ENCODE measurements around the gene GALNTL6.

Gene GALNTL6

GRCh38 chr4:172169871-172170270 is 356.7 kb downstream of the GALNTL6 start:
- Histone ChIP-seq H3K9ac (ENCODE audit: insufficient read length, low read depth) (no peak overlapping the region), H3K4me1 (ENCODE audit: insufficient read depth, insufficient read length) (no peaks in the 10 kb centered on the region), H3K27me3 (ENCODE audit: insufficient read depth, insufficient read length) (no peaks in the 10 kb centered on the region), H3K36me3 (ENCODE audit: insufficient read depth, insufficient read length, low read length) (no peaks in the 10 kb centered on the region), H3K9me3 (ENCODE audit: insufficient read depth, low read length) (no peaks in the 10 kb centered on the region), H3K4me3 (ENCODE audit: insufficient read length, low read depth) (no peak overlapping the region)
- no peak for TF ChIP-seq YY1 (IDR thresholded peaks at IDR 0.05; ENCODE audit: insufficient read depth, insufficient read length)
- no peak for TF ChIP-seq ZNF274 (IDR thresholded peaks at IDR 0.05; ENCODE audit: low read depth, low read length)
- no peak for TF ChIP-seq SUZ12 (IDR thresholded peaks at IDR 0.05; ENCODE audit: extremely low read depth, insufficient read depth, insufficient read length)
- DNase-seq (ENCODE audit: low read depth, low spot score) = no peak

- no peaks in the 10 kb centered on the region for H3K36me3 ChIP-seq (ENCODE audit: insufficient read depth, insufficient read length, low read length)
- TF ChIP-seq SUZ12 (IDR thresholded peaks at IDR 0.05; ENCODE audit: extremely low read depth, insufficient read depth, insufficient read length) (no peak), ZNF274 (IDR thresholded peaks at IDR 0.05; ENCODE audit: low read depth, low read length) (no peak), YY1 (IDR thresholded peaks at IDR 0.05; ENCODE audit: insufficient read depth, insufficient read length) (no peak)
- H3K4me3 ChIP-seq (ENCODE audit: insufficient read length, low read depth) = no peak overlapping the region
- no peak for DNase-seq (ENCODE audit: low read depth, low spot score)
- no peak overlapping the region for H3K9ac ChIP-seq (ENCODE audit: insufficient read length, low read depth)
- no peaks in the 10 kb centered on the region for H3K4me1 ChIP-seq (ENCODE audit: insufficient read depth, insufficient read length)
- H3K9me3 ChIP-seq (ENCODE audit: insufficient read depth, low read length) = no peaks in the 10 kb centered on the region
- no peaks in the 10 kb centered on the region for H3K27me3 ChIP-seq (ENCODE audit: insufficient read depth, insufficient read length)
These were observed 360.0 kb downstream of the GALNTL6 start for GRCh38 chr4:172173206-172173605.

GRCh38 chr4:172177382-172177781 is 364.2 kb downstream of the GALNTL6 start:
- no peaks in the 10 kb centered on the region for H3K36me3 ChIP-seq (ENCODE audit: insufficient read depth, insufficient read length, low read length)
- TF ChIP-seq ZNF274 (IDR thresholded peaks at IDR 0.05; ENCODE audit: low read depth, low read length) (no peak), SUZ12 (IDR thresholded peaks at IDR 0.05; ENCODE audit: extremely low read depth, insufficient read depth, insufficient read length) (no peak), YY1 (IDR thresholded peaks at IDR 0.05; ENCODE audit: insufficient read depth, insufficient read length) (no peak)
- no peaks in the 10 kb centered on the region for H3K4me1 ChIP-seq (ENCODE audit: insufficient read depth, insufficient read length)
- no peaks in the 10 kb centered on the region for H3K27me3 ChIP-seq (ENCODE audit: insufficient read depth, insufficient read length)
- no peak overlapping the region for H3K4me3 ChIP-seq (ENCODE audit: insufficient read length, low read depth)
- H3K9me3 ChIP-seq (ENCODE audit: insufficient read depth, low read length) = no peaks in the 10 kb centered on the region
- H3K9ac ChIP-seq (ENCODE audit: insufficient read length, low read depth) = no peak overlapping the region
- DNase-seq (ENCODE audit: low read depth, low spot score) = no peak

- Histone ChIP-seq H3K27me3 (ENCODE audit: insufficient read depth, insufficient read length) (no peaks in the 10 kb centered on the region), H3K4me1 (ENCODE audit: insufficient read depth, insufficient read length) (no peaks in the 10 kb centered on the region), H3K4me3 (ENCODE audit: insufficient read length, low read depth) (no peak overlapping the region), H3K36me3 (ENCODE audit: insufficient read depth, insufficient read length, low read length) (no peaks in the 10 kb centered on the region), H3K9ac (ENCODE audit: insufficient read length, low read depth) (no peak overlapping the region), H3K9me3 (ENCODE audit: insufficient read depth, low read length) (no peaks in the 10 kb centered on the region)
- no peak for TF ChIP-seq SUZ12 (IDR thresholded peaks at IDR 0.05; ENCODE audit: extremely low read depth, insufficient read depth, insufficient read length)
- TF ChIP-seq YY1 (IDR thresholded peaks at IDR 0.05; ENCODE audit: insufficient read depth, insufficient read length) = no peak
- TF ChIP-seq ZNF274 (IDR thresholded peaks at IDR 0.05; ENCODE audit: low read depth, low read length) = no peak
- DNase-seq (ENCODE audit: low read depth, low spot score) = no peak
These were observed 375.2 kb downstream of the GALNTL6 start for GRCh38 chr4:172188248-172188988.

GRCh38 chr4:172202480-172203076 is 389.4 kb downstream of the GALNTL6 start:
- TF ChIP-seq SUZ12 (IDR thresholded peaks at IDR 0.05; ENCODE audit: extremely low read depth, insufficient read depth, insufficient read length) (no peak), ZNF274 (IDR thresholded peaks at IDR 0.05; ENCODE audit: low read depth, low read length) (no peak), YY1 (IDR thresholded peaks at IDR 0.05; ENCODE audit: insufficient read depth, insufficient read length) (no peak)
- Histone ChIP-seq H3K4me3 (ENCODE audit: insufficient read length, low read depth) (no peak overlapping the region), H3K9me3 (ENCODE audit: insufficient read depth, low read length) (no peaks in the 10 kb centered on the region), H3K36me3 (ENCODE audit: insufficient read depth, insufficient read length, low read length) (no peaks in the 10 kb centered on the region), H3K4me1 (ENCODE audit: insufficient read depth, insufficient read length) (no peaks in the 10 kb centered on the region), H3K9ac (ENCODE audit: insufficient read length, low read depth) (no peak overlapping the region), H3K27me3 (ENCODE audit: insufficient read depth, insufficient read length) (no peaks in the 10 kb centered on the region)
- DNase-seq (ENCODE audit: low read depth, low spot score) = peak; percentile 30

GRCh38 chr4:172207258-172207657 is 394.1 kb downstream of the GALNTL6 start:
- Histone ChIP-seq H3K27me3 (ENCODE audit: insufficient read depth, insufficient read length) (no peaks in the 10 kb centered on the region), H3K9ac (ENCODE audit: insufficient read length, low read depth) (no peak overlapping the region), H3K9me3 (ENCODE audit: insufficient read depth, low read length) (no peaks in the 10 kb centered on the region), H3K4me3 (ENCODE audit: insufficient read length, low read depth) (no peak overlapping the region), H3K36me3 (ENCODE audit: insufficient read depth, insufficient read length, low read length) (no peaks in the 10 kb centered on the region), H3K4me1 (ENCODE audit: insufficient read depth, insufficient read length) (no peaks in the 10 kb centered on the region)
- DNase-seq (ENCODE audit: low read depth, low spot score) = no peak
- TF ChIP-seq ZNF274 (IDR thresholded peaks at IDR 0.05; ENCODE audit: low read depth, low read length) (no peak), SUZ12 (IDR thresholded peaks at IDR 0.05; ENCODE audit: extremely low read depth, insufficient read depth, insufficient read length) (no peak), YY1 (IDR thresholded peaks at IDR 0.05; ENCODE audit: insufficient read depth, insufficient read length) (no peak)

- H3K36me3 ChIP-seq (ENCODE audit: insufficient read depth, insufficient read length, low read length) = no peaks in the 10 kb centered on the region
- H3K4me3 ChIP-seq (ENCODE audit: insufficient read length, low read depth) = no peak overlapping the region
- no peaks in the 10 kb centered on the region for H3K27me3 ChIP-seq (ENCODE audit: insufficient read depth, insufficient read length)
- no peaks in the 10 kb centered on the region for H3K9me3 ChIP-seq (ENCODE audit: insufficient read depth, low read length)
- H3K9ac ChIP-seq (ENCODE audit: insufficient read length, low read depth) = no peak overlapping the region
- no peak for TF ChIP-seq SUZ12 (IDR thresholded peaks at IDR 0.05; ENCODE audit: extremely low read depth, insufficient read depth, insufficient read length)
- no peak for TF ChIP-seq YY1 (IDR thresholded peaks at IDR 0.05; ENCODE audit: insufficient read depth, insufficient read length)
- TF ChIP-seq ZNF274 (IDR thresholded peaks at IDR 0.05; ENCODE audit: low read depth, low read length) = no peak
- no peak for DNase-seq (ENCODE audit: low read depth, low spot score)
- H3K4me1 ChIP-seq (ENCODE audit: insufficient read depth, insufficient read length) = no peaks in the 10 kb centered on the region
These were observed 394.7 kb downstream of the GALNTL6 start for GRCh38 chr4:172207886-172208285.
